Hematopoietic multipotent progenitor cell treated with erythropoietin and hydrocortisone succinate and interleukin-3 and kit ligand, for 15 days (in vitro differentiated cells): ENCODE measurements around the gene SBK3.
"Not testable (repeated sequence)": the region's sequence is repeated elsewhere in the genome, so short reads cannot be mapped to it uniquely, and the experiment has no call there.

Experiments
- DNase-seq: peaks from one replicate; pipeline ENCODE4 v3.0.0-alpha.2; 2015; ENCODE audit warnings: low spot score

SBK3 gene

DNA sequence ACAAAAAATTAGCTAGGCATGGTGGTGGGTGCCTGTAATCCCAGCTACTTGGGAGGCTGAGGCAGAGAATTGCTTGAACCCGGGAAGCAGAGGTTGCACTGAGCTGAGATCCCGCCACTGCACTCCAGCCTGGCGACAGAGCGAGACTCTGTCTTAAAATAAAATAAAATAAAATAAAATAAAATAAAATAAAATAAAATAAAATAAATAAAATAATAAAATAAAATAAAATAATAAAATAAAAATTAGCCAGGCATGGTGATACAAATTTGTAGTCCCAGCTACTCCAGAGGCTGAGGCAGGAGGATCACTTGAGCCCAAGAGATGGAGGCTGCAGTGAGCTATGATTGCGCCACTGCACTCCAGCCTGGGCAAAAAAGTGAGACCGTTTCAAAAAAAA, 28.6 kb upstream of the SBK3 start:
- not testable (repeated sequence) for DNase-seq

- not testable (repeated sequence) for DNase-seq
These were observed 24.1 kb upstream of the SBK3 start for GRCh38 chr19:55569477-55569876.

DNA sequence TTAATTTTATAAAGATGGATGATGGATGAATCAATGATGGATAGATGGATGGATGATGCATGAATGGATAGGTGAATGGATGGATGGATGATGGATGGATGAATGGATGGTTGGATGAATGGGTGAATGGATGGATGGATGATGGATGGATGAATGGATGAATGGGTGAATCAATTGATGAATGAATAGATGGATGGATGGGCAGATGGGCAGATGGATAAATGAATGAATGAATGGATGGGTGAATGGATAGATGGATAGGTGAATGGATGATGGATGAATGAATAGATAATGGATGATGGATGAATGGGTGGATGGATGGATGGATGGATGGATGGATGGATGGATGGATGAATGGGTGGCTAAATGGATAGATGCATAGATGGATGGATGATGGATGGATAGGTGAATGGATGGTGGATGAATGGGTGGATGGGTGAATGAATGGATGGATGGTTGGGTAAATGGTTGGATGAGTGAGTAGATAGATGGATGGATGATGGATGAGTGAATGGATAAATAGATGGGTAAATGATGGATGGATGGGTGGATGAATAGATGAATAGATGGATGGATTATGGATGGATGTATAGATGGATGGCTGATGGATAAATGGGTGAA, 22.5 kb upstream of the SBK3 start:
- no peak for DNase-seq

DNA sequence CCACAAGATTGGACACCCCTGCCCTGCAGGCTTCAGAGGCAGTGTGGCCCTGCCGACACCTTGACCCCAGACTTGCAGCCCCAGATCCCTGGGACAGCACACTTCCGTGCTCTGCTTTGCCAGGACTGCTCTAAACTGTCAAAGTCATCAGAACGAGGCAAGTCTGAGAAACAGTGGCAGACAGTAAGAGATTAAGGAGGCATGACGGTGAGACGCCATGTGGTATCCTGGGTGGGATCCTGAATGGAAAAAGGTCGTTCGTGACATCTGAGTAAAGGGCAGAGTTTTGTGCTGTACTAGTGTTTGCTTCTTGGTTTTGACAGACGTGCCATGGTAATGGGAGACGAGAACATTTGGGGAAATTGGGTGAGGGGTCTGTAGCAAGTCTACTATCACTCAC, 21.5 kb upstream of the SBK3 start:
- no peak for DNase-seq

DNA sequence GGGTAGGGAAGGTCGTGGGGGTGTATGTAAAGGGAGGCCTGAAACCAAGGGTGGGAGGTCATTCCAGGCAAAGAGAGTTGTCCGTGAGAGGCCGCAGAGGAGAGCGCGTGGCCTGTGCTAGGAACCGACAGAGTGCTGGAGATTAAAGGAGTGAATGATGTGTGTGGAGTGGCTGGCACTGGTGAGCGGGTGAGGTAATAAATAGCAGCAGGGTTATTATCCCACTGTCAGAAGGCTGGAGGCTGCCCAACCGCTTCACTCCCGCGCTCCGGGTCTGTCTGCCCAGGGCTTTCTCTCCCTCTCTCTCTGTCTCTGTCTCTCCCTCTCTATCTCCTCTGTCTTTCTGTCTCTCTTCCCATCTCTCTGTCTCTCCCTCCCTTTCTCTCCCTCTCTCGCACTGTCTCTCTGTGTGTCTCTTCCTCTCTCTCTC, 17.9 kb upstream of the SBK3 start:
- no peak for DNase-seq

GRCh38 chr19:55559684-55560083, 14.3 kb upstream of the SBK3 start:
- DNase-seq, result no peak

DNA sequence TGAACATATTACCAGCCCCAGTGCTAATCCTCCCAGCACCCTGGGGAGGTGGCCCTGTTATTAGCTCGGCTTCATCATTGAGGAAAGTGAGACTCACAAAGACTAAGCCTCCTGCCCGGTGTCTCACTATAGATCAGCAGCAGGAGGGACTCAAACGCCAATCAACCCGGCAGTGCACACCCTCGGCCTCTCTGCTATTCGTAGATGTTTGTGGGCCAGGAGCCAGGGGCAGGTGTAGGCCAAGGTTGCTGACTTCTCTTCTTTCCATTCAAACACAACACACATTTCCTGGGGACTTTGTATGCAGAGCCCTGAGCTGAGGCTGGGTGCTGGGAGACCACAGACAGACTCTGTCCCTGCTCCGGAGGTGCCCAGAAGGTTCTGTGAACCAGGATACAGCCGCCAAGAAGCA, 9.4 kb upstream of the SBK3 start:
- no peak for DNase-seq

GRCh38 chr19:55554302-55554701, 9.0 kb upstream of the SBK3 start:
- DNase-seq, result no peak

GRCh38 chr19:55553217-55554182, 8.2 kb upstream of the SBK3 start:
- no peak for DNase-seq

DNA sequence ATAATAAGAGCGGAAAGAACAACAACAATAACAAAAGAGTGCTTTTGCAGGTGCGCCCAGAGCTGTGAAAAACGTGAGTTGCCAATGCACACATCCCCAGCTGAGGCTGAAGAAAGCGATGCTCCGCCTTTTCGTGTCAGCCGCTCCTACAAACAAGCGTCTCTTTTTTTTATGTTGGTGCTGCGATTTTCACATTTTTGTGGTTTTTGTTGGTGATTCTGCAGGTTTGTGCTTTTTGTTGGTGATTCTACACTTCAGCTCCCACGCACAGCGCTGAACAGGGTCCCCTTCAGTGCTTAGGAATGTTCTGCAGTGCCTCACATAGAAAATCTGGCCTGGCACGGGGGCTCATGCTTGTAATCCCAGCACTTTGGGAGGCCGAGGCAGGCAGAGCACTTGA, 7.3 kb upstream of the SBK3 start:
- DNase-seq, result no peak

- no peak for DNase-seq
These were observed 6.9 kb upstream of the SBK3 start for GRCh38 chr19:55552206-55552605.

DNA sequence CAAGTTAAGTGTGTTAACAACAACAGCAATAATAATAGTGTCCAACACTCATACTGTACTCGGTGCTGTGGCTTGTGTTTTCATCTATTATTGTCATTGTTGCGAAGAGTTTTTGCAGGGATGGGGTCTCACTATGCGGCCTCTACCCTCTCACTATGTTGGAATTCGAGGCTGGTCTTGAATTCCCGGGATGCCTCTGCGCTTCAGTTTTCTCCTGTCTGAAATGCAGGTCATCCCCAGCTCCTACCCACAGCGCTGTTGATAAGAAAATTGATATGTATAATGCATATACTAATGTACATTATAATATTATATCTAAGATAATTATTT, 4.9 kb upstream of the SBK3 start:
- no peak for DNase-seq

GRCh38 chr19:55549500-55550320, 4.4 kb upstream of the SBK3 start:
- DNase-seq, result no peak

DNA sequence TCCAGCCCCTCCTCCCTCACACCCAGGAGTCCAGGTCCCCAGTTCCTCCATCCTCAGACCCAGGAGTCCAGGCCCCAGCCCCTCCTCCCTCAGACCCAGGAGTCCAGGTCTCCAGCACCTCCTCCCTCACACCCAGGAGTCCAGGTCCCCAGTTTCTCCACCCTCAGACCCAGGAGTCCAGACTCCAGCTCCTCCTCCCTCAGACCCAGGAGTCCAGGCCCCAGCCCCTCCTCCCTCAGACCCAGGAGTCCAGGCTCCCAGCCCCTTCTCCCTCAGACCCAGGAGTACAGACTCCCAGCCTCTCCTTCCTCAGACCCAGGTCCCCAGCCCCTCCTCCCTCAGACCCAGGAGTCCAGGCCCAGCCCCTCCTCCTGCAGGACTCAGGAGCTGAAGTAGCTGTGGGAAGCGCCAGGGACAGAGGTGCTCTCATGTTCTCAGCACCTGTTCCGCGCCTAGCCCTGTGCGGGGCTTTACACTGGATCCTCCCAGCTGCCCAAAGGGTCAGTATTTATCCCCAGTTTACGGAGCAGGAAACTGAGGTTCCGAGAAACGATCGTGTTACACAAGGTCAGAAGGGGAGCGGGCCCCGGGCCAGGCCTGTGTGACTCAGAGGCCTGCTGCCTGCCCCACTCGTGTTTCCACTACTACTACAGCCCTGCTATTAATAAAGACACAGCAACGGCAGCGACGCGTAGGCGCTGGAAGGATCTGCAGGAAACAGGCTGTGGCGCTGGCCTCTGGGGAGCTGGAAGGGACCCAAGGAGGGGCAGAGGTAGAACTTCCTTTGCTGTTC, 1.7 kb upstream of the SBK3 start:
- DNase-seq, result no peak

- no peak for DNase-seq
These were observed 668 bp upstream of the SBK3 start for GRCh38 chr19:55546011-55546410.

DNA sequence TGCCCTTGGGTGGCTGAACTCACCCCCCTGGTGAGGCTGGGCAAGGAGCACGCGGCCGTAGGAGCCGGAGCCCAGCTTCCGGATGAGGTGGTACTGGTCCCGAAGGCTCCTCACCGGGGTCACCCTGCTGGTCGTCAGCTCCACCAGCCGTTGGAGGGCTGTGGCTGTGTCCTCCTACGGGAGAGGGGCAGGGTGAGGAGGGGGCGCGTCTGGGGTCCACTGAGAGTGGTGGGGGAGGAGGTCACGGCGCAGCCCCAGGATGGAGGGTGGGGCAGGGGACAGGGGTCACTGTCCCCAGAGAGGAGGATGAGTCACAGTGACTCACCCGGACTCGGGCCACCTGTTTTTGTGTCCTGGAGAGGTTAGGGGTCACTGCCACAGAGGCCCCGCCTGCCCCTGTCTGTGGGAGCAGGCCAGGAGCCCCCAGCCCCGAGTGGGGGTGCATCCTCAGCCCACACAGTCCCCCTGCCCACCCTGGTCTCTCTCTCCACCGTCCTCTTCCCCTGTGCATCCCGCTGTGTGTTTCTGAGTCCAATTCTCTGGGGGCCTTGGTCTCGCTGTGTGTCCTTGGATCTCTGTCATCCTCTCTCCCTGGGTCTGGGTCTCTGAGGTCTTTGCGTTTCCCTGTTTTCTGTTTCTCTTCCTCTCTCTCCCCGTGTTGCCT, 435 bp downstream of the SBK3 start:
- DNase-seq, result no peak

DNA sequence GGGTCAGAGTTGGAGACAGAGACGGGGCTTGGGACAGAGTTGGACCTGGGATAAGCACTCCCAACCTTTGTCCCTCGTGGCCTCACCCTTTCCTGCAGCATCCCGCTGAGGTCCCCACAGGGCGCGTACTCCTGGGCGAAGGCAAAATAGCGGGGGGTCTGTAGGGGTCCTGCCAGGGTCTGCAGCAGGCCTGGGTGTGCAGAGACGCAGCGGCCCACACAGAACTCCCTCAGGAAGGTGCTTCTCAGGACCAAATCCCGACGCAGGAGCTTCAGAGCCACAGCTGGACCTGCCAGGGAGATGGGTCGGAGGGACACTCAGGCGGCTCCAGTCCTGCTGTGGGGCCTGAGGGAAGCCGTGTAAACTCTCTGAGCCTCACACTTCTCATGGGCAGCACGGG, 1.3 kb downstream of the SBK3 start:
- no peak for DNase-seq

GRCh38 chr19:55543567-55543966, 1.8 kb downstream of the SBK3 start:
- no peak for DNase-seq

DNA sequence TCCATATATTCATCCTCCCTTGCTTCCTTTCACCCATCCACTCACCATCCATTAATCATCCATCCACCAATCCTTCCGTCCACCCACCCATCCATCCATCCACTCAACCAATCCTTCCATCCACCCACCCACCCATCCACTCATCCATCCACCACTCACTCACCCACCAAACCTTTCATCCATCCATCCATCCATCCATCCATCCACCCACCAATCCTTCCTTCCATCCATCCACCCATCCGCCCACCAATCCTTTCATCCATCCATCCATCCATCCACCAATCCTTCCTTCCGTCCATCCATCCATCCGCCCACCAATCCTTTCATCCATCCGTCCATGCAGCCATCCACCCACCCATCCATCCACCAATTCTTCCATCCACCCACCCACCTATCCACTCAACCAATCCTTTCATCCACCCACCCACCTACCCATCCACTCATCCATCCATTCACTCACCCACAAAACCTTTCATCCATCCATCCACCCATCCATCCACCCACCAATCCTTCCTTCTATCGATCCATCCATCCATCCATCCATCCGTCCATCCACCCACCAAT, 3.0 kb downstream of the SBK3 start:
- DNase-seq, result no peak

GRCh38 chr19:55541091-55541490, 4.3 kb downstream of the SBK3 start:
- no peak for DNase-seq

DNA sequence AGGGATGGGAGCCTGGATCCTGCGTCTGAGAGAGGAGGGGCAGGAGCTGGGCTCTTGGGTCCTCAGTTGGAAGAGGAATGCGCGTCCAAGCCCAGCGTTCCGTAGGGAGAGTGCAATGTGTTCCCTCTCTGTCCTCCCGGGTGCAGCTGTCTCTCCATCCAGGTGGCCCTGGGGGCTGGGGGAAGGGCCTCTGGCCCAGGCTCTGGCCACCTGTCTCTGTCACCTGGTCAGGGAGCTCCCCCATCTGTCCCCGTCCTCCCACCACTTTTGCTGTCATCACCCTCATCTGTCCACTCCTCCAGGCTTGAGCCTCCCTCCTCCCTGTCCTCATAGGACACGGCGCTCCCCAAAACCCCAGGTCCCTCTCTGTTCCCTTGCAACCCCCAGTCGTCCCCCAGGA, 4.7 kb downstream of the SBK3 start:
- no peak for DNase-seq
